NCI-H524 (cell line): ENCODE measurements around the gene KLF13.
A peak's percentile ranks its signal among the peaks of the same experiment; 100 is the strongest.

ENCODE experiments used
- DNase-seq, 2 experiments: peaks; one replicate each; lab custom pipeline; 2025; lab: John Stamatoyannopoulos, UW

The KLF13 gene

GRCh38 chr15:31326156-31326874 lies at the start of gene KLF13:
Gene KLF13, plus strand, starts transcription at chr15:31326835. Its CDS starts 378 bp downstream, at chr15:31327213.
- DNase-seq: peak; percentile 98 to 99

GRCh38 chr15:31277335-31278060 lies 49.1 kb upstream of the KLF13 start:
- no peak for DNase-seq

DNA sequence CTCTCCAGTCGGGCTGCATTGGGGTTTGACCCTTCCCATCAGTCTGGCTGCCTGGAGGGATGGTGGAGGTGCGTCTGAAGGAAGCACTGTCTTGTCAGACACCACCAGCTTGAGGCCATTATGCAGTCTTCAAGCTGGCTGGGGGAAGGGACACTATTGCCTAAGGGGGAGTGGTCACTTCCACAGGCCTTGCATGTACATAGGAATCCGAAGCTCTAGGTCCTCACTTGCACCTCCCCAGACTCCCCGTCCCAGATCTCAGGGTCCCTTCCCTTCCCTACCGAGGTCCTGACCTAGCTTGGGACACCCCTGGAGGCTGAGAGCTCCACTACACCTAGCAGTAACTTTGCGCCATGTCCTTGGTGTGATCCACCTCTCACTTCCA lies 48.6 kb upstream of the KLF13 start:
- no peak for DNase-seq

GRCh38 chr15:31278544-31279220 lies 48.0 kb upstream of the KLF13 start:
- peak in 1 of 2 experiments; percentile 36 for DNase-seq

GRCh38 chr15:31279221-31280045 lies 47.2 kb upstream of the KLF13 start:
- peak in 1 of 2 experiments; percentile 56 for DNase-seq

GRCh38 chr15:31280046-31280830 lies 46.4 kb upstream of the KLF13 start:
- peak; percentile 100 for DNase-seq

DNA sequence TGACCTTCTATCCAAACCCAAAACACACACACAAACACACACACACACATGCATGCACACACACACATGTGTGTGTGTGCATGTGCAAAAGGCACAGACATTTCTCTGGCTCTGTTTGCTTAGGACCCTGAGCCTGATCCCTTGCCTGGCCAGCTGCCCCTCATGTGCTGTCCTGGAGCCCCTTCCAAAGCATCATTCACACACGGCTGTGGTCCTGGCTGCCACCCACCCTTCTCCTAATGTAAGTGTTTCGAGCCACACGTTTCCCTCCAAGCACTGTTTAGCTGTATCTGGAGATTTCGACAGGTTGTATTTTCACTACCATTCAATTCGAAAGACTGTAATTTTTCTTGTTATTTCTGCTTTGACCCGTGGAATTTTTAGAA lies 45.8 kb upstream of the KLF13 start:
- DNase-seq: peak; percentile 48 to 56

DNA sequence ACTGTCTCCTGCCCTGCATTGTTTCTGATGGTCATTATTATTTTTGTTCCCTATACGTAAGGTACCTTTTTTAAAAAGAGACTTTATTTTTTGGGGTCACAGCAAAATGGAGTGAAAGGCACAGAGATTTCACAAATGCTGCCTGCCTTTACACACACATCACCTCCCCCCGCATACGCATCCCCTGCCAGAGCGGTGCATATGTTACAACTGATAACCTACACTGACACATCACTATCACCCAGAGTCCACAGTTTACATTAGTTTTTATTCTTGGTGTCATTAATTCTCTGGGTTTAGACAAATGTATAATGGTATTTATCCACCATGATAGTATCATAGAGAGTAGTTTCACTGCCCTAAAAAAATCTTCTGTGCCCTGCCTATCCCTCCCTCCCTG lies 43.6 kb upstream of the KLF13 start:
- DNase-seq: no peak

DNA sequence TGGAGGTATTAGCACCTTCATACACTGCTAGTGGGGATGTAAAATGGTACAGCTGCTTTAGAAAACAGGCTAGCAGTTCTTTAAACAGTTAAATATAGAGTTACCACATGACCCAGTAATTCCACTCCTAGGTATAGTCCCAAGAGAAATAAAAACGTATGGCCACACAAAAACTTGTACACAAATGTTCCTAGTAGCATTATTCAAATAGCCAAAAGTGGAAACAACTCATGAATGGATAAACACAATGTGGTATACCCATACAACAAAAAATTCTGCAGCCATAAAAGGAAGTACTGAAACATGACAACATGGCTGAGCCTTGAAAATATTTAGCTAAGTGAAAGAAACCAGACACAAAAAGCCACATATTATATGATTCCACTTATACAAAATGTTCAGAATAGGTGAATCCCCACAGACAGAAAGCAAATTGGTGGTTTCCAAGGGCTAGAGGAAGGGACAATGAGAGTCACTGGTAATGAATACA lies 40.8 kb upstream of the KLF13 start:
- no peak for DNase-seq

- DNase-seq: no peak
These were observed 35.5 kb upstream of the KLF13 start for GRCh38 chr15:31291048-31291578.

DNA sequence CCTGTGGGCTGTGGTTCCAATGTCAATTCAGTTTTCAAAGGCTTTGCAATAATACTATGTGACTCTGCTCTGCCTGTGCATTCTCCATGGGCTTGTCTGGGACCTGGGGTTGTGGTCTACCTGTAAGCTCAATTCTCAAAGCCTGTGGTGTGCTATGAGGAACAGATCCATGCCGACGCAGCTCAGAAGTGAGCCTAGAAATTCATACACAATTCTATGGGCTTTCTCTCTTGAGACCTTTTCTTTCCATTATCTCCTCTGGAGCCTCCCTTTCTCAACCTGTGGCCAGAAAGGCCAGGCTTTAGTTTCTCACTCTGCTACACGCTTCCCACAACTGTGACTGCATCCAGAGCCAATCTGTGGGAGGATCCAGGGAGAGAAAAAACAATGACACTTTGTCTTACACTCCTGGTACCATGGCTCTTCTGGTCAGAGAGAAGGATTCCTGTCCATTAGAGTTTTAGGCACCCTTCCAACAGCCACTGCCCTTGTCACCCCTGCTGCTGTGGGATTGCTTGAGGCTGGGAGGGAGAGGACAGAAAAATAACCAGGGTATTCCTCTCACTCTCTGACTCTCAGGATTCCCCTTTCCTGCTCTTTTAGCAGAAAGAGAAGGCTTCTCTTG lies 34.1 kb upstream of the KLF13 start:
- no peak for DNase-seq

DNA sequence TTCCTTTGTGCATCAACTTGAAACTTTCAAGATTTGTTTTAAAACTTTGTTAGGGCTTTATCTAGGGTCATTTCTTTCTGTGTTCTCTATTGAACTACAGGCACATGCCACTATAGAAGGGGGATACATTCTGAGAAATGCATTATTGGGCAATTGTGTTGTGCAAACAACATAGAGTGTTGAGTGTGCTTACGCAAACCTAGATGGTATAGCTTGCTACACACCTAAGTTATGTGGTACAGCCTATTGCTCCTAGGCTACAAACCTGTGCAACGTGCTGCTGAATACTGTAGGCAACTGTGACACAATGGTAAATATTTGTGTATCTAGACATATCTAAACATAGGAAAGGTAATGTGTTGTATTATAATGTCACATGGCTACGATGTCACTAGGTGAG lies 33.0 kb upstream of the KLF13 start:
- no peak for DNase-seq

- no peak for DNase-seq
These were observed 32.6 kb upstream of the KLF13 start for GRCh38 chr15:31294067-31294466.

- DNase-seq: peak; percentile 79 to 83
These were observed 31.0 kb upstream of the KLF13 start for GRCh38 chr15:31295658-31296057.

DNA sequence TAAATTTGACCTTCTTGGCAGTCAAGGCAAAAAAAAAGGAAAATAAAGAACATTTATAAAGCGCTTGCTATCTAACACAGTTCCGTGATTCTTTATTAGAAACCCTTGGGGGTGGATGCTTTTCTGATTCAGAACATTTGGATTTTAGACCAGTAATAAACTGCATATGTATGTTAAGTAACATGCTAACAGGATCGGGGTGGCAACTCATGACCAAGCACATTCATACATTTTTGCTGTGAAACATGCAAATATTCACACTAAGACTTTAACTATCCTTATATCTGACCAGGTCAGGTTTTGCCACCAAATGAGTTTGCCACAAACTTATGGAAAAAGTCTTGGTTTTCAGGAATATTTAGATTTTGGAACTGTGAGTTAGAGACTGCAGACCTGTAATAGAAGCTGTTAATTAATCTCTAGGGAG lies 30.4 kb upstream of the KLF13 start:
- peak in 1 of 2 experiments; percentile 49 for DNase-seq

DNA sequence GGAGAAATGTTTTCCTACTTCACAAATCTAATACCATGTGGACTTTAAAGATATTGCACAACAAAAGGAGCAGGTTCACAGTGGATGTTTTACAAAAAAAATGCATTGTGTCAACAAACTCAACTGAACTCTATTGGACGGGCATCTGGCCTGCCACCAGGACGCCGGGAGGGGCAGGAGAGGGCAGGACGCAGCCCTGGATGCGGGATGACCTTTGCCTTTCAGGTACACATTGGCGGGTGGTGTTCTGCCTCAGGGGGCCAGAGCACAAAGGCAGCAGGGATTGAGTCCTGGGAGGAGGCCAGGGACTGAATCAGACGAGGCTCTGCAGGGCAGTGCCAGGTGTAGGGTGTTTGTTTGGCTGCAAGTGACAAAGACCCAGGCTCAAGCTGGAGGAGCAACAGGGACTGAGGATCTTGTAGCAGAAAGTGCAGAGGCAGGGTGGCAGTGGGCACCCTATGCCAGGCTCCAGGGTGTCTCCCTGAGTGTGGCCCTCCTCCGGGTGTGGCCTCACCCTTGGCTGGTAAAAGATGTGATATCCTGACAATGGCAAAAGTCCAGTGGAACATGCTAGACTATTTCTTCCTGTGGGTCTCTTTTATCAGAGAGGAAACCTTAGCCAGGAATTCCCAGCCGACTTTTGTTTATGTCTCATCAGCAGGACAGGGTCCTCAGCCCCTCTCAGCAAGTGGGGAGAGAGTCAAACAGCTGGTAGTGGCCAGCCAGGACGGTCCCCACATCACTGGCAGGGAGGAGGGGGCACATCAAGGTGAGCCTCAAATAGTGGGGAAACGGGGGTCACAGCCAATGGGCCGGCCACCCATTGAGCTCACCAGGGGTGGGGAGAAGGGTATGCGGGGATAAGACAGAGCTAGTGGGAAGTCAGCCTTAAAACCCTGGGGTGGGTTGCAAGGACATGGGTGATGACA lies 29.7 kb upstream of the KLF13 start:
- peak; percentile 47 to 76 for DNase-seq

GRCh38 chr15:31297575-31298456 lies 28.8 kb upstream of the KLF13 start:
- peak; percentile 70 to 87 for DNase-seq

DNA sequence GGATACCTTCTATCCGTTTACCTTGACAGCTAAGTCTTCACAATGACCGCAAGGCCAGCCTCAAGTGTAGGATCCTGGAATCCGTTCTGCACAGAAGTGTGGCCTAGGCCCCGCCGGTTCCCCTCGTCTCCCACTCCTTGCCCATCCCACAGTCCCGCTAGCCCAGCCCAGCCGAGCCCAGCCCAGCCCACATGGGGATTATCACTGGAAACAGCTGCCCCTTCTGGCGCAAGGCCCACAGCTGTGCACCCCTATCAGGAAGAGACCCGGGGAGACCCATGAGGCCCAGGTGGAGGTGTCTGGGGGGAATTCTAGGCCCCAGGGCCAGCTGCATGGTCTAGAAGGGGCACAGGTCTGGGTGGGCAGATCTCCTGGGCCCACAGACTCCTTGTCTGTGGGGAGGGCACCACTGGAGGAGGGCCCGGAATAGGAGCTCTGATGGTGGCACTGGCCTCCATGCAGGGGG lies 27.9 kb upstream of the KLF13 start:
- DNase-seq: peak; percentile 87 to 92
